Neural cell (in vitro differentiated cells): ENCODE data around the gene LCN2. TPM values are rescaled to one million over a fixed set of nuclear protein-coding genes. Genes with fewer than 3 reads are reported as not detected.

ENCODE experiments used
- H2AFZ ChIP-seq: fragments of 200-600, 300-800 bp; sonication (generic), shearing (Covaris generic); 2 replicates; pipeline ENCODE4 v1.6.0; 2014; ENCODE audit warnings: low read depth, mild to moderate bottlenecking, antibody characterized with exemption, low read length, moderate library complexity
- H3F3A ChIP-seq: fragments of 200-600 bp; shearing (Covaris generic); 2 replicates; pipeline ENCODE4 v1.6.1; 2016; ENCODE audit warnings: mild to moderate bottlenecking, moderate library complexity, mixed read lengths, antibody characterized with exemption, low read length; ENCODE audit not compliant: insufficient read depth, poor library complexity, severe bottlenecking
- H3K27ac ChIP-seq: fragments of 200-600, 300-800 bp; sonication (generic), shearing (Covaris generic); 2 replicates; pipeline ENCODE4 v1.5.1; 2014; ENCODE audit warnings: mild to moderate bottlenecking, low read length, moderate library complexity
- H3K27me3 ChIP-seq: fragments of 300-800, 200-600 bp; sonication (generic), shearing (Covaris generic); 2 replicates; pipeline ENCODE4 v1.6.0; 2014; ENCODE audit warnings: mild to moderate bottlenecking, low read depth, low read length, moderate library complexity; ENCODE audit not compliant: insufficient read depth
- H3K36me3 ChIP-seq: fragments of 300-800, 200-600 bp; sonication (generic), shearing (Covaris generic); 2 replicates; pipeline ENCODE4 v1.5.1; 2014; ENCODE audit warnings: mild to moderate bottlenecking, antibody characterized with exemption, low read length, moderate library complexity; ENCODE audit not compliant: insufficient read depth
- H3K4me2 ChIP-seq: fragments of 300-800, 200-600 bp; sonication (generic), shearing (Covaris generic); 2 replicates; pipeline ENCODE4 v1.6.0; 2014; ENCODE audit warnings: mild to moderate bottlenecking, low read length
- H3K4me3 ChIP-seq: fragments of 300-800, 200-600 bp; sonication (generic), shearing (Covaris generic); 2 replicates; pipeline ENCODE4 v1.5.1; 2014; ENCODE audit warnings: mild to moderate bottlenecking, low read length, moderate library complexity
- H3K79me2 ChIP-seq: fragments of 200-600 bp; shearing (Covaris generic); replicated peaks from 2 replicates; pipeline ENCODE4 v1.6.0; 2014; ENCODE audit warnings: mild to moderate bottlenecking, low read length, moderate library complexity; ENCODE audit not compliant: insufficient read depth
- H3K9ac ChIP-seq: fragments of 300-800, 200-600 bp; sonication (generic), shearing (Covaris generic); 2 replicates; pipeline ENCODE4 v1.6.1; 2016; ENCODE audit warnings: mild to moderate bottlenecking, low read length, mixed read lengths
- H3K9me2 ChIP-seq: fragments of 200-600 bp; shearing (Covaris generic); 2 replicates; pipeline ENCODE4 v1.6.1; 2016; ENCODE audit warnings: mild to moderate bottlenecking, low read length, mixed read lengths; ENCODE audit not compliant: insufficient read depth
- H3K9me3 ChIP-seq: fragments of 200-600, 300-800 bp; sonication (generic), shearing (Covaris generic); 2 replicates; pipeline ENCODE4 v1.6.1; 2016; ENCODE audit warnings: mild to moderate bottlenecking, mixed run types, low read length, moderate library complexity, mixed read lengths
- H4K20me1 ChIP-seq: fragments of 200-600 bp; shearing (Covaris generic); 2 replicates; pipeline ENCODE4 v1.6.1; 2016; ENCODE audit warnings: mild to moderate bottlenecking, mixed run types; ENCODE audit not compliant: insufficient read depth
- CTCF ChIP-seq: fragments of 450-650 bp; IDR thresholded peaks from 2 replicates; pipeline ENCODE4 v1.5.1; 2014; ENCODE audit warnings: antibody characterized with exemption, mild to moderate bottlenecking, moderate library complexity; ENCODE audit not compliant: poor library complexity, severe bottlenecking
- EP300 ChIP-seq: fragments of 450-650 bp; conservative IDR thresholded peaks from 2 replicates; pipeline ENCODE4 v1.6.1; 2014; ENCODE audit warnings: antibody characterized with exemption, mild to moderate bottlenecking, moderate library complexity; ENCODE audit not compliant: poor library complexity, severe bottlenecking
- EZH2 ChIP-seq: fragments of 200-600, 300-800 bp; shearing (Covaris generic), sonication (generic); IDR thresholded peaks from 2 replicates; pipeline ENCODE4 v1.6.1; 2014; ENCODE audit warnings: antibody characterized with exemption, low read length, borderline replicate concordance, mild to moderate bottlenecking; ENCODE audit not compliant: insufficient read depth, poor library complexity, severe bottlenecking
- MXI1 ChIP-seq: fragments of 450-650 bp; conservative IDR thresholded peaks from 2 replicates; pipeline ENCODE4 v1.6.1; 2014; ENCODE audit warnings: antibody characterized with exemption, mild to moderate bottlenecking; ENCODE audit not compliant: poor library complexity, severe bottlenecking
- POLR2AphosphoS5 ChIP-seq: IDR thresholded peaks from 2 replicates; pipeline ENCODE4 v1.6.1; 2012
- REST ChIP-seq: IDR thresholded peaks from 2 replicates; pipeline ENCODE4 v1.6.1; 2012; ENCODE audit warnings: borderline replicate concordance
- SMC3 ChIP-seq: fragments of 450-650 bp; conservative IDR thresholded peaks from 2 replicates; pipeline ENCODE4 v1.6.1; 2014; ENCODE audit warnings: antibody characterized with exemption, mild to moderate bottlenecking, moderate library complexity; ENCODE audit not compliant: poor library complexity
- polyA plus RNA-seq: library from polyadenylated mRNA; depleted of rRNA; stranded (reverse); fragments of >200 nt; gene quantifications from 2 replicates; pipeline ENCODE4 v1.2.3, GENCODE V29; 2014

The LCN2 gene
- polyA plus RNA-seq, 1 donor from 2014 or later: not detected

DNA sequence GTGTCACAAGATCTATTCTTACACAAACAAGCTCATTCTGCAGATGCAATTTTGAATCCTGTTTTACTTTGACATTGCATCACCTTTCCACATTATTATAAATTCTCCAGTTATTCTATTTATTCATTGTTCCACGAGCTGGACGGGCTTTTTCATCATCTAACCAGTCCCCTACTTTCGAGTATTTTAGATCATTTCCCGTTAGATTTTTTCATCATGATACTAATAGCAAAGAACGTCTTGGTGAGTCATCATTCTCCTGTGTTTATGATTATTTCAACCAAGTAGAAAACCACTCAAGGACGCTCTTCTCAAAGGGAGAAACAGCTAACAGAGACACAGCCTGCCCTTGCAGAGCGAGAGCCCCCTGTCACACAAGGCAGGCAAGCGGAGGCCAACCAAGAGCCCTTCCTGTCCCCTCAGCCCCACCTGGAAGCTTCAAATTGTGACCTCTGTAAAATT, 25.9 kb downstream of the LCN2 start:
- Histone ChIP-seq H3K79me2 (no peaks in the 10 kb centered on the region), H3K27me3 (no peaks in the 10 kb centered on the region), H3K27ac (no peak overlapping the region), H3F3A (no peaks in the 10 kb centered on the region), H3K9ac (no peak overlapping the region), H3K4me3 (no peak overlapping the region), H4K20me1 (no peaks in the 10 kb centered on the region), H3K9me3 (peaks cover 5% of the 10 kb centered on the region), H3K36me3 (peaks cover 10% of the 10 kb centered on the region), H3K9me2 (no peaks in the 10 kb centered on the region), H2AFZ (no peak overlapping the region), H3K4me2 (no peak overlapping the region)
- no peak for TF ChIP-seq EZH2
- no peak for TF ChIP-seq CTCF
- no peak for TF ChIP-seq MXI1
- TF ChIP-seq POLR2AphosphoS5: no peak
- TF ChIP-seq REST: no peak
- no peak for TF ChIP-seq SMC3
- no peak for TF ChIP-seq EP300

GRCh38 chr9:128175726-128176125, 26.5 kb downstream of the LCN2 start:
- Histone ChIP-seq H3F3A (no peaks in the 10 kb centered on the region), H3K9ac (no peak overlapping the region), H3K79me2 (no peaks in the 10 kb centered on the region), H3K9me3 (peaks cover 5% of the 10 kb centered on the region), H2AFZ (no peak overlapping the region), H3K9me2 (no peaks in the 10 kb centered on the region), H4K20me1 (no peaks in the 10 kb centered on the region), H3K27ac (no peak overlapping the region), H3K36me3 (peaks cover 12% of the 10 kb centered on the region), H3K4me2 (no peak overlapping the region), H3K4me3 (no peak overlapping the region), H3K27me3 (no peaks in the 10 kb centered on the region)
- TF ChIP-seq MXI1 (no peak), EZH2 (no peak), CTCF (no peak)
